GM15510 (cell line): ENCODE results near the gene POU5F2.

ENCODE experiments used
- POLR2A ChIP-seq: IDR thresholded peaks from 3 replicates; pipeline ENCODE4 v1.6.1; 2011; ENCODE audit warnings: borderline replicate concordance; ENCODE audit not compliant: insufficient read length; ENCODE audit errors: extremely low read depth

POU5F2 gene, protein sequence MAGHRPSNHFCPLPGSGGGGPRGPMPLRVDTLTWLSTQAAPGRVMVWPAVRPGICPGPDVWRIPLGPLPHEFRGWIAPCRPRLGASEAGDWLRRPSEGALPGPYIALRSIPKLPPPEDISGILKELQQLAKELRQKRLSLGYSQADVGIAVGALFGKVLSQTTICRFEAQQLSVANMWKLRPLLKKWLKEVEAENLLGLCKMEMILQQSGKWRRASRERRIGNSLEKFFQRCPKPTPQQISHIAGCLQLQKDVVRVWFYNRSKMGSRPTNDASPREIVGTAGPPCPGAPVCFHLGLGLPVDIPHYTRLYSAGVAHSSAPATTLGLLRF

DNA sequence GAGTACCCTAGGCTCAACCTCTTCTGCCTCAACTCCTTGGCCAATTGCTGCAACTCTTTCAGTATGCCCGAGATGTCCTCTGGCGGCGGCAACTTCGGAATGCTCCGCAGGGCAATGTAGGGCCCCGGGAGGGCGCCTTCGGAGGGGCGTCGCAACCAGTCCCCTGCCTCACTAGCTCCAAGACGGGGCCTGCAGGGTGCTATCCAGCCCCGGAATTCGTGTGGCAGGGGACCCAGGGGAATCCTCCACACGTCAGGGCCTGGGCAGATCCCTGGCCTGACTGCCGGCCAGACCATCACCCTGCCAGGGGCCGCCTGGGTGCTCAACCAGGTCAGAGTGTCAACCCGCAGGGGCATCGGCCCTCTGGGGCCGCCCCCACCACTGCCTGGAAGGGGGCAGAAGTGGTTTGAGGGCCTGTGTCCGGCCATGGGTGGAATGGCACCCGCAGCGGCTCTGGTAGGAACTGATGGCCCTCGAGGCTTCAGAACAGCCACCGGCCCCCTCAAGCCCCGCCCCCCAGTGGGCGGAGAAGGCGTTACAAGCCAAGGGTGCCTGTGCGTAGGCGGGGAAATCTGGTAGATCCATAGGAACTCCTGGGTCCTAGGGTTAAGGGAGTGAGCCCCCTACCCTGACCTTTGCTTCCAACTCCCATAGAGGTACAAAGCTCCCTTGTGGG is at the start of gene POU5F2:
TSS of gene POU5F2 (minus strand) at position 465 of the 676 bp plus-strand sequence. CDS start at position 428, 37 bp downstream.
- TF ChIP-seq POLR2A, result no peak

DNA sequence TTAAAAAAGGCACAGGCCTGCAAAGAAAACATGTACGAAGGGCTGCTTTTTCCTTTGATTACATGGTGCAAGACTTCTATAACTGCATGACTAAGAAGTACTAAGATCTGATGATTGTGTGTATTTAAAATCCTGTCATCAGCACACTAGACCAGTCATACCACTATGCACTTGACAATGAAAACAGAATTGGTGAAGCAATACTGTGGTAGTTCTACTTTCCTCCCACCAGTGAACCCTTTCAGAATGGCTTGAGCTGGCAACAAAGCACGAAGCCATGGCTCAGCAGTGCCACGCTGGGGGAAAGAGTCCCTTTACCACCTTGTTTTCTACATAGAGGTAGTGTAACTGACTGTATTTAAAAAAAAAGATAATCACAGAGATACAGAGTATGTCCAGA is 49.0 kb upstream of the POU5F2 start:
- TF ChIP-seq POLR2A, result no peak

DNA sequence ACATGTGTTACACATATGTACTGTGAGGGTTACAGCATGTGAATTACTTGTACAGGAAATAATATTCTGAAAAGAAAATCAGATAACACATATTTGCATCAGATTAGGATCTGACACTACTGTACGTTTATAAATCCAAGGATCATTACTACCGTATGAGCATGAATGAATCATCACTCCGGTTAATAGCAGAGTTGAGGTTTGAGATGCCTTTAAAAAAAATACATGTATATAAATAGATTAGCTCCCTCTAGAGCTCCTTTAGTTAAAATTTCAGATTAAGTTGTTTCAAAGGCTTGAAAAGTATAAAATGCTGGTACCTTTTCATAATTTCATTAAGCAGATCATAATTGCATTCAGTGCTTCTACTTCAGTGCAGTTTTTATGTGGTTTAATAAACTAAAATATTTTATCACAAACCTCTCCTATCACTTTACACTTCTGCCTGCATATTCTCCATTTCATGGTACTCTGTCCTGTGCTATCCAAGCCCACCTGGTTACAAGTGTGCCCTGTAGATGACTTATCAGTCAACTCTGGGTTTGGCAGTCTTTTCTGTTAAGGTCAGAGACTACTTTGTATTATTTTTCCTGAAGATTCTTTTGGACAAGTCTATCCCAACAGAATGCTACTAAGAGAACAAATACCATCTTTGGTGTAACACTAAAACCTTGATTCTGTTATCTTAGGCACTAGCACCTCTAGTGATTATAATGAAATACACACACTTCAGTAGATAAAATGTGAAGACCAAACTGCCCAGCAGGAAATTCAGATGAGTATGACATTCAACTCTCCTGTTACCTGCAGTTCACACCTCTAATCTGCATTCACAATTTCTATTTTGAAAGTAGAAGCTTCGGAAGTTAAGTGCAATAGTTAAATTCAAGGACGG is 48.0 kb upstream of the POU5F2 start:
- TF ChIP-seq POLR2A, result no peak

DNA sequence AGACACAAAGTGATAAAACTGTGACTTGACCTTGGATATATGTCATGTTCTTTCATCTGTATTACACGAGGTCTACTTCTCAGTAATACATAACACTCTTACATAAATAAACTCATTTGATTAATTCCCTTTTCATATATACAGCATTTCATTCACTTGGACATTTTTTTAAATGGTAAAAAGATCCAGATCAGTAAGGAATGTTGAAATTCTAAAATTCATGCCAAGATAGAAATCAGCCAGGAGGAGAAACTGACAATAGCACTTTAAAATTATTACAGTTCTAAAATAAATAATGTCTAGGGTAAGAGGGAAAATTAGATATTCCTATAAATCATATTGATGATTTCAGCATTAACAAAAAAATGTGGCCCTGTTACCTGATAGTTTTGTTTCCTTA is 46.2 kb upstream of the POU5F2 start:
- no peak for TF ChIP-seq POLR2A

DNA sequence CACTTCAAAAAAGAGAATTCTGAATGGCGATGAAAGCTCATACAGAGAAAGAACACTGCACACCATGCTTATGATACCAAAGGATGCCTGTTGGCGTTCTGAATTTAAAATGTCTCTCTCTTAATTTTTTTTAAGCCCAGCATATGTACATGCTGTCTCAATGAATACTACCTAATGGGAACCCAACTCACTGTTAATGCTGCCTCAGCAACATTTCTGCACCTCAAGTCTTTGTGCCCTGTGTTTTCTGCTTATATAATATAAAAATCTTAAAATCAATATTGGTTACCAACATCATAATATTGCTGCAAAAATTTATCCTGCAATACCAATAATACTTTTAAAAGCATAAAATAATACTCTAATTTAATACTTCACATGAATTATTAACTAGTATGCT is 44.1 kb upstream of the POU5F2 start:
- no peak for TF ChIP-seq POLR2A

DNA sequence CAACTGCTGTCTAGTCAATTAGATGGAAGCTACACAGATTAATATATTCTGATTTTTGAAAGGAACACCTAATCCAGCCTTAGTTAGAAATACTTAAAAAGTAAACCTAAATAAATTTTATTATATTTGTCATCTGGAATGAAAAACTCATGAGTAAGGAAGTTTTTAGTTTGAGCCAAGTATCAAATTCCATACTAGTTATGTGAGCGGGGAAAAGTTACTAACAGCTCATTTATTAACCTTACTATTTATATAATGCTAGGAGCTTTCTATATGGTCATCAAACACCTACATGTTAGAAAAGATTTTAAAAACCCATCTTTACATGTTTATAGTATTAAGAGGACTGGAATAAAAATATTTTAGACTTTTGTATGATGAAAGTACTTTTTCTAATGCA is 41.6 kb upstream of the POU5F2 start:
- no peak for TF ChIP-seq POLR2A

DNA sequence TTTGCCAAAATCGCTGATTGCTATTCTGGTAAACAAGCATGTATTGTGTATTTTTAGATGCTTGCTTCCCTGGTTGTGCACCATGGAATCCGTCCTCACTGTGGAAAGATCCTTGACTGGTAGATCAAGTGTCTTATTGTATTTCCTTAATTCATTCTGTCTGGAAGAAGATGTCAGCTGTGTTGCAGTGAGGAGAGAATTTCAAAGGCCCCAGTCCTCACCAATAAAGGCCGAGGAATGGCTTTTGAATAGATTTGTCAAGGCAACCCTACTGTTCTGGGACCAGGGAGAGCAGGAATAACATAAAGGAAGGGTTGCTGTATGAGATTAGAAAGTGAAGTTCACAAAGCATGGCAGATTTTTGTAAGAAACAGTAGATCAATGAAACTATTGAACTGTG is 36.2 kb upstream of the POU5F2 start:
- no peak for TF ChIP-seq POLR2A

DNA sequence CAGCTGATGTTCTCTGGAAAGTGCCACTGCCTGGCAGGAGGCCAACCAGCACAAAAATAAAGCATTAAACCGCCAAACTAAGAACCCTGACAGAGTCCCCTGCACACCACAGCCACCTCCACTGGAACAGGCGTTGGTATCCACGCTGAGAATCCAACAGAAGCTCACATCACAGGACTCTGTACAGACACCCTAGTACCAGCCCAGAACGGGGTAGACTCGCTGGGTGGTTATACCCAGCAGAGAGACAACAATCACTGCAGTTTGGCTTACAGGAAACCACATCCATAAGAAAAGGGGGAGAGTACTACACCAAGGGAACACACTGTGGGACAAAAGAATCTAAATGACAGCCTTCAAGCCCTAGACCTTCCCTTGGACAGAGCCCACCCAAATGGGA is 15.0 kb upstream of the POU5F2 start:
- no peak for TF ChIP-seq POLR2A

DNA sequence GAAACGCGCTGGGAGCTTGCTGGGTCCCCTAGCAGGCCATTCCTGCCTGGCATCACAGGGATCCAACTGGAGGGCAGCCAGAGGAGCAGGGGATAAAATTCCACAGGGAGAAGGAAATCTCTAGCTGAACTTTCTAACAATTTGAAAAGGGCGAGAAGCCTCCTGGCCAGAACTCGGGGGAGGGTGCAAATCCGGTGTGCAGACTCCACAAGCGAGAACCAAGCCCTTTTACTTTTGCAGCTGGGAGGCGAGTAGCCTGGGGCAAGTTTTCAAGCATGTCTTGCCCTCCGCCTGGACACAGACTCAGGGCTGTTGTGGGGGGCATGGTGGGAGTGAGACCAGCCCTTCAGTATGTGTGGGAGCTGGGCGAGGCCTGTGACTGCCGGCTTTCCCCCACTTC is 14.3 kb upstream of the POU5F2 start:
- TF ChIP-seq POLR2A, result no peak

DNA sequence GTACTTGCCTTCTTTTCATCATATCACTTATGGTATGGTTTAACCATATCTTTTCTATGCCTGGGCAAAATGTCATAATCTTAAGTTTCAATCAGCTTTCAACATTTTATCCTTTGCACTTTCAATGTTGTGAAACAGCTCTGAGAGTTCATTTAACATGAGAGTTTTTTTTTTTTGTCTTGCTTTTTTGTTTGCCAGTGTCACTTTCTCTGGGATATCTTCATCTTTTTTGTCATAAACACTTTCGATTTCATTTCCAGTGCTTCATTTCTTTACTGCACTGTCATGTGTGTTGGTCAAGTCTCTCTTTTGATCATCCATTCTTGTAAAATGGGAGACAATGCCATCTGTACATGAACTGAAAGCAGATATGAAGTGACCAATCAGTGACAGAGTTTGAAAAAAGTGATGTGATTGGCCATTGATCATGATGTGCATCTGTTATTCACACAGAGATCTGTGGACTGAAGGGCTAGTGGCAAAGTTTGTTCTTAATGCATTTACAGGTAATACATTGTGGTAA is 7.5 kb upstream of the POU5F2 start:
- TF ChIP-seq POLR2A, result no peak

DNA sequence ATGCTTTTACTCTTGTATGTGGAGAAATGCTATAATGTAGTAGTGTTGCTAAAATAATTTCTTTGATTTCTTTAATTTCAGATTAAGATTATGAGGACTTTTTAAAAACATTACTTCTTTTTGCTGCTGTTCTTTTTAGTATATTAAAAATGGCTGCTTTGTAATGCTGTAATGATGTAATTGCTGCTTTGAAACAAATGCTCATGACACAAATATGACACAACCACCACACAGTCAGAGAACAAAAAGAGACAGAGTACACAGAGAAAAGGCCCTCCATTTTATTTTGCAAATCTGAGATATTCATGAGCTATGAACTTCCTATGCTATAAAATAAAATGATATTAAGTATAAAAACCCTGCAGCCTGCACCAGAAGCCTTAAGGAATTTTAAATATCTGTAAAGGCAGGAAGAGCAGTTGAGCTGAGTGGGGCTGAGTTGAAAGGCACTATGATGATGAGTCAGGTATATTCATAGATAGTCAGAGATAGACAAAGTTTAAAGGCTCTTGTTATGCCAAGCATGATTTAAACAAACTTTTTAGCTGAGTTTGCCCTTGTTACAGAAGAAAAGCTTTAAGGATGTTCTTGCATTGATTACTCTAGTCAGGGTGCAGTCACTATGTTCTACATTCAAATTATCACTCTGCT is 5.1 kb upstream of the POU5F2 start:
- TF ChIP-seq POLR2A, result no peak

DNA sequence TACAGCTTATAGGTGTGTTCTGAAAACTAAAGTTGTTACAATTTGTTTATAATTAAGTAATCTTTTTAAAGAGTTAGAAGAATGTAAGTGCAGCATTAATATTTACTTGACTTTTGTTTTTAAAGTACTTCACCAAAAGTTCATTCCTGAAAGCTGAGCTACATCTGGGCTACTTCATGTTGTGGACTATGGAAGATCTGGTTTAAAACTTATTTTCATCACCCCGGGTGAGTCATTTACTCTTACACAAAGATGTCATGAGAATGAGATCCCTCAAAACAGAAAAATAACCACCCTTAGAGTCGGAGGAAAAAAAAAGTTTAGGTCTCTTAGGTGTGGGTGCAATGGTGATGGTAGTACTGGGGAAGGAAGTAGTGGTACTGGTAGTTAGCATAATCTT is 5.1 kb downstream of the POU5F2 start:
- no peak for TF ChIP-seq POLR2A

DNA sequence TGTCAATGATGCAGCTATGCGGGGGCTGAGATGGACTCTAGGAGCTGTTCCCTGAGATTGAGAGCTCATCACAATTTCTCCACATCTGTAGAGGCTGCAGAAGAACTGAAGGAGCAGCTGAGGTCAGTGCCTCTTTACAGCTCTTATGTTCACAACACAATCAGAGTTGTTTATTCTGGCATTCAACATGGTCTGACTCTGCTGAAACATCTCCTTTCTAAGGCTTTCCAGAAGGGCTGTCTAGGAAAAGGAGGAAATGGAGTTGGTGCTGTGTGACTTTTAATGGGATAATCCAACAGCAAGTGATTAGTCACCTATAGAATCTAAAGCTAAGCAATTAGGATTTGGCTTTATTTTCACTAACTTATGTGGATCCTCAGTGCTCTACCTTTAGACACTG is 6.0 kb downstream of the POU5F2 start:
- no peak for TF ChIP-seq POLR2A

DNA sequence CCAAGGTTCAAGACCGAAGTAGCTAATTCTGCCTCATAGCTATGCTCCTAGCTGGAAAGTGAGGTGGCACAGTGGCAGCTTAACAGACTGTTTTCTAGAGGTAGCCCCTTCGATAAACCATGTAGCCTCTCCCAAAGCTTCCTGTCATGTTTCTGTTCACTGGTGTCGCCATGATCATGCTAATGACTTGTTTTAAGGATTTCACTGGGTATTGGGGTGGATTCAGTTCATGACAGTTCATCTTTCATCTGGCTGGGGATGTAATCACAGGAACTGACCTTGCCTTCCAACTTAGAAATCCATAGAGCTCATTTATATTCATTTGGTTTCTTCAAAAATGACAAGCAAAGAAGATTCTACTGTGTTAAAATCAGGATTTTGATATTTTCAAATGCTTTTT is 9.4 kb downstream of the POU5F2 start:
- TF ChIP-seq POLR2A, result no peak
